TTC549 (cell line): ENCODE results near the gene BACE1-AS.
A peak's percentile ranks its signal among the peaks of the same experiment; 100 is the strongest.
"Not testable (repeated sequence)": the region's sequence is repeated elsewhere in the genome, so short reads cannot be mapped to it uniquely, and the experiment has no call there.

Experiments
- FAIRE-seq: peaks from 2 replicates; lab custom pipeline; 2012; peaks lifted over from hg19 to GRCh38; lab: Jason Lieb, UNC

The BACE1-AS gene

DNA sequence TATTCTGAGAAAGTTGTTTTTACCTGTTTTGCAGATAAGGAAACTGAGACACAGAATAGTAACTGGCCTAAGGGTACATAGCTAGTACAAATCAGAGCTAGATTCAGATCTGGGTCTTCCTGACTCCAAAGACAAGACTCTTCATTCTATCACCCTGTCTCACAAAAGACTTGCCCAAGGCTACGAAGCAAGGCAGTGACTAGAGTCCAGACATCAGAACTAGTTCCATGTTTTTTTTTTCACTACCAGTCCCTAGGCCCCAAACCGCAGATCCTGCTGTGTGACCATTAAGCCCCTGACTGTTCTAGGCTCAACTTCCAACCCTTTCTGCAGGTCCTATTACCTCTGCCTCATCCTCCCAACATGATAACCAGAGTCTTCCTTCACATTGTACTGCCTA is 1.5 kb downstream of the BACE1-AS start:
- no peak for FAIRE-seq

DNA sequence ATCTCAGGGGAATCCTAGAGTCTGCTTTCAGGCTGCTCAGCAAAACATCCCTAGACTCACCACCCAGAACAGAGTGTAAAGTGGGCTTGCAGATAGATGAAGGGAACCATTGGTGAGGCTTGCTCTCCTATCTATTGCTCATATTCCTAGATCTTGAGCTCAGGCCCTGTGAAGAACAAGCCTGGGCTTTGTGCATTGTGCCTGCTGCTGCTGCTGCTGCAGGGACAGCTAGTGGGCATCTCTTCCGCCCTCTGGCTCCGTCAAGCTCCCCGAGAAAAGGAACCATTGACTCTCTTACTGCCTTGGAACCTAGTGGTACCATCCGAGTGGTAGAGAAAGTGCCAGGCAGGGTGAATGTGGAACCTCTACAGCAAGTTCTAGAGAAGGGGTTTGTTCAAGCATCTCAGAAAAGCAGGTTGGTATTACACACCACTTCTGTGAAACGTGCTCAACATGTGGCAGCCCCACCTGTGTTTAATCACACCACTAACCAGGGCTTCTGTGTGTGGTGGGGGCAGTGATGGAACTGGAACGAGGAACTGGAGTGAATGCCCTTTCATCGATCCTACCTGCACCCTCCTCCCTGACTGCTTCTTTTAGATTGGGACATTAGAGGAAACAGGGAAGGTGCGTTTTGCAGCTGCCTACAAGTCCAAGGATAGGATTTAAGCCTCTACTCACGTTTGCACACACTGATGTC is 4.4 kb downstream of the BACE1-AS start:
- no peak for FAIRE-seq

DNA sequence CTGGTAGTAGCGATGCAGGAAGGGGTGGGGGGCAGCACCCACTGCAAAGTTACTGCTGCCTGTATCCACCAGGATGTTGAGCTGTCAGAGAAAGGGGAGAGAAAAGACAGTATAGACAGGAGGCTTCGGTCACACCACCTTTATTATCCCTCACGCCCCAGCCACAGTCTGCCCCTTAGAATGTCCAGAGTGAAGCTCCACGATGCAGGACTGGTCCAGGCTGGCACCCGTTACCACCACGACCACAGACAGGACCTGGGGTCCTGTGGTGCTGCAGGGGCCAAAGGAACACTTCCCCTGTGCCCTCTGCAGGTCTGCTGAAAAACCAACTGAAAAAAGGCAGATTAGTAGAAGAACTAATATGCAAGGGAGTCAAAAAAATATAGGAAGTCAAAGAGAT is 5.7 kb downstream of the BACE1-AS start:
- FAIRE-seq = no peak

DNA sequence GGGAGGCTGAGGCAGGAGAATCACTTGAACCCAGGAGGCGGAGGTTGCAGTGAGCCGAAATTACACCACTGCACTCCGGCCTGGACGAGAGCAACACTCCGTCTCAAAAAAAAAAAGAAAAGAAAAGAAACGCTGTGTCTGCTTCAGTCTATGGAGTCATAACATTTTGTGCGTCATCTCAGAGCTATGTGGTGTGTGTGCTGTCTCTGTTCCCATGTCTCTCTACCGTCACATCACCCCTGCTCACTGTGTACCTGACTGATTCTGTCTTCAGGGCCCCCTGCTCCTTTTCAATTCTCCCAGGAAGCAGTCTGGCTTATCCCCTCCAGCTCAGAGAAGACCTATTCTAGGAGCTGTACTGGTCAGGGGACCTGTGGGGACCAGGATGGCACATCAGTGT is 7.0 kb downstream of the BACE1-AS start:
- no peak for FAIRE-seq

DNA sequence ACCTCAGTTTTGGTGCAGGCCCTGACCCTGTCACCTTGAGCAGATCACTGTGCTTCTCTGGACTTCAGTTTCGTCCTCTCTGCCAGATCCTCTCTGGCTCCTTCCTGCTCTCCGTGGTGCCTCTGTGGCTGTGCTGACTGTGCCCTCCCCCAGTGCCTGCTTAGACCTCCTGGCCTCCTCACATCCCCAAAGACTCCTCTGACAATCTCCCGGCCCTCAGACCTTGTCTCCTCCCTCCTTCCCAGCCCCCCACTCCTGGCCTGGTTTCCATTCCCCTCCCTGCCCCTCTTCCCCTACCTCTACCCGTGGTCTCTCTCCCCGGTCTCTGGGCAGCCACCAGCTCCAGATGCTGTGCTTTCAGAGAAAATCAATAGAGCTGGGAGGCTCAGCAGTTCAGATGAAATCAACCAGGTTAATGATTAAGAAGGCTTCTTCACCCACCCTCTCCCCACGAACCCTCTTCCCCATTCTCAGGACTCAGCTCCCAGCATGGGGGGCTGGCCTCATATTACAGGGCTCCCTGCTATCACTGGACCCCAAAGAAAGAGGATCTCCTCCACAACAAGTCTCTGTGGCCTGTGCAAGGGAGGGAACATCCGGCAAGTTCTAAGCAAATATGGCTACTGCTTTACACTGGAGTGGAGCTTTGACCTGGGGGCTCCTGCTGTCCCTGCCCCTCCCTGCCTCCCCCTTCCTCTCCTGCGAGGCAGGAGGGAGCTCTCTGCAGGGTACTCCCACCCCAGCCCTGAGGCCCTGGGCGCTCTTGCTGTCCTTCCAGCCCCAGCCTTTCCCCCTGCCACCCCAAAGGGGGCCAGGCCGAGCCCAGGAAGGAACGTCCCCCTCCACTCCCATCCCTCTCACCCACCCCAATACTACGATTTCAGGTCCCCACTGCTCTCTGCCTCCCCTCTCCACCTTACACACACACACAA is 8.5 kb downstream of the BACE1-AS start:
- FAIRE-seq = no peak

DNA sequence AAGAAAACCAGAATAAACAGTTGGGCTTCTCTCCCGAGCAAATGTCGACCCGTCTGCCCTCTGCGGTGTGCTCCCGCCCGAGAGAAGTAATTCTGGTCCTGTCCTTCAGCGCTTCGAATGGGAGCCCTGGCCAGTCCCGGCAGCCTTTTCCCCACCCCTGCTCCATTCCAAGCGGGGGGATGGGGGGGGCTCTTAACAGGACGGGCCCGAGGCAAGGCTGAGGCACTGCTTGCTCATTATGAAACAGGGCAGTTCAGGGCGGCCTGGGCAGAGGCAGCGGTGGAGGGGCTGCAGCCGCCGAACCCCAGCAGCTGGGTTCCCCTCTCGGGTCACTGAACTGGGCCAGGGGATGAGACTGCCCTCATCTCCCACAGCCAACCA is 9.1 kb downstream of the BACE1-AS start:
- no peak for FAIRE-seq

DNA sequence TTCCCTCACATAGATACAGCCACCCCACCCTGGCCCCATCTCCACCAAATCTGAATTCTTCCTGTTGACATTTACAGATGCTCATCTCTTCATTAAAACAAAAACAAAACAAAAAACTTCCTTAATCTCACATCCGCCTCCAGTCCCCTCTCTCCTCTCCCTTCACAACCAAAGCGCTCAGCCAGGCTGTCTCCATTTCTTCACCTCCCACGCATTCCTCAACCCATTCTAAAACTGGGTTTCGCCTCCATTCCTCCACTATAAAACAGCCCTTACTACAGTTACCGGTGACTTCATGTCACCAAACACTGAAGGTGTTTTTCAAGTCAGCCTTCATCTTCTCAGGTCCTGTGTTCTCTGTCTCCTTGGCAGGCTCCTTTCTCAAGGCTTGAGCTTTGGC is 9.6 kb downstream of the BACE1-AS start:
- no peak for FAIRE-seq

DNA sequence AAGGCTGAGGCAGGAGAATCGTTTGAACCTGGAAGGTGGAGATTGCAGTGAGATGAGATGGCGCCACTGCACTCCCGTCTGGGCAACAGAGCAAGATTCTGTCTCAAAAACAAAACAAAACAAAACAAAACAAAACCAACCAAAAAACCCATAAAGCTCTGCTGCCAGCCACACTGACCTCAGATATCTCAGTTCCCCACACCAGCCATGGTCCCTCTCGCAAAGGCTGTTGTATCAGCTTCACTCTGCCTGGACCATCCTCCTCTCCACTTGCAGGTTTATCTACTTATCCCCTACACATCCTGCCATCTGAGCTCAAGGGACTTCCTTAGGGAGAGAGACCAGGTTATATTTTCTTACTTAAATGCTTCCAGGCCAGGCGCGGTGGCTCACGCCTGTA is 11.1 kb downstream of the BACE1-AS start:
- FAIRE-seq = no peak

DNA sequence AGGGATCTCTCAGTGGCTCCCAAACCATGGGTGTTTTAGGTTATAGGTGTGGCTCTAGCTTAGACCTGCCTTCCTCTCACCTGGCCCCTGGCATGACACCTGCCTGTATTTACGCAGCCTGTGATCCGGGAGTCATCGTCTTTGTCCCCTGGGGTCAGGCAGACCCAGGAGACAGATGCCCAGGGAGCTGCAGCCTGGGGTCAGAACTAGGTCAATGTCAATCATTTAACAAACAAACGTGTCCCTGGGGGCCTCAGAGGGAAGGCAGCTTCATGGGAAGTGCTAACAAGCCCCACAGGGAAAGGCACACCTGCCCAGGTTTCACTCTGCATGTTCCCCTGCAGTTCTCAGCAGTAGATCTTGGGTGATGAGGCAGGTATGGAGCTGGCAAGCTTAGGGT is 12.0 kb downstream of the BACE1-AS start:
- FAIRE-seq = no peak

DNA sequence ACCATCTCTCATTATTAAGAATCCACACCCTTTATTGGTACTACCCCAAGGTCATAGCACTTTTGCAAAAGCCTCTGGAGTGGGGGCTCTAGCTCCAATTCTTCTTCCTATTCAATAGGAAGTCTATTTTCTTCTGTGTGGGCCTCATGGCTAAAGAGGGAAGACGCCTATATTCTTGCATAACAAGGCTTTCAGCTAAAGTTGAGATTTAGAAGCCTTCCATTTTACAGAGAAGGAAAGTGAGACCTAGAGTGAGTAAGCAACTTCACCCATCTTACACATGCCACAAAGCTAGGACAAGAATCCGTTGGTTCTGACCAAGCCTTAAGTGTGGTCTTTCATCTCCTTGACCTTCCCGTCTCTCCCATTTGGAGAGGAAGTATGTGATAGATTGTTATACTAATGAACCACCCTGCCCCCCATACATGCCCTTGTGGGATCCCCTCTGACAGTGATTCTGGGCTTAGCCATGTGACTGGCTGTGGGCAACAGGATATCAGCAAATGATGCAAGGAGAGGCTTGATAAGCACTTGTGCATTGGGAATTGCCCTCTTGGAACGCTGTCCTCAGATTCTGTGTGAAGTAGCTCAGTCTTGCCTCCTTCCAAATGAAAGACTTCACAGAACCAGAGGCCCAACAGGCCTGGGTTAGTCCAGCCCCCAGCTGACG is 12.6 kb downstream of the BACE1-AS start:
- FAIRE-seq = no peak

DNA sequence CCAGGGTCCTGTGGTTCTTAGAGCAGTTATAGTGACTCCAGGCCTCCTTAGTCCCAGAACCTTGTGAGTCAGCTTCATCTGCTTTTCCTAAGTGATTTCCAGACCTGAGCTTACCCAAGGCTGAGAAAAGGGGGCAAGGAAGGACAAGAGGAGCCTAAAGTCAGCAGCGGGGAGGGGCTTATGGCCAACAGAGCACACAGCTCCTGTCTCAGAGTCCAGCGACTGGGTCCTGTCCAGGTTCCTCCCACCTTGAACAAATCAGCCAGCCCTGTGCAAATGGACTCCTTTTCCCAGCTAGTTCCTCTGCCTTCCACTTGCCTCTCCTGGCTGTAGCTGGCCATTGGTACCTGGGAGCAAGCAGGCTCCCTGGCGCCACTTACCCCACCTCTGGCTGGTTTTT is 14.0 kb downstream of the BACE1-AS start:
- FAIRE-seq = no peak

DNA sequence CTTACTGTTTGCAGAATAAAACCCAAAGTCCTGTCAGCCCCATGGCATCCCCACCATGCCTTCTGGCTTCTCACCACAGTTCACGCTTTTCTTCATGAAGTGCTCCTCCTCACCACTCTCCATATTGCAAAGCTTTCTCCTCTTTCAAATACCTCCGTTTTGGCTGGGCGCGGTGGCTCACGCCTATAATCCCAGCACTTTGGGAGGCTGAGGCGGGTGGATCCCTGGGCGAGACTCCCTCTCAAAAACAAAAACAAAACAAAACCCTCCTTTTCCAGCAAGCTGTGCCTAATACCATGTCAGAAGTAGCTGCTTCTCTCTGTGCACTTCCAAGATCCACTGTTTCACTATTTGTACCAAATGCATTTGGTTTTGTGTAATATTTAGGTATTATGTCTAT is 18.2 kb downstream of the BACE1-AS start:
- FAIRE-seq = no peak

DNA sequence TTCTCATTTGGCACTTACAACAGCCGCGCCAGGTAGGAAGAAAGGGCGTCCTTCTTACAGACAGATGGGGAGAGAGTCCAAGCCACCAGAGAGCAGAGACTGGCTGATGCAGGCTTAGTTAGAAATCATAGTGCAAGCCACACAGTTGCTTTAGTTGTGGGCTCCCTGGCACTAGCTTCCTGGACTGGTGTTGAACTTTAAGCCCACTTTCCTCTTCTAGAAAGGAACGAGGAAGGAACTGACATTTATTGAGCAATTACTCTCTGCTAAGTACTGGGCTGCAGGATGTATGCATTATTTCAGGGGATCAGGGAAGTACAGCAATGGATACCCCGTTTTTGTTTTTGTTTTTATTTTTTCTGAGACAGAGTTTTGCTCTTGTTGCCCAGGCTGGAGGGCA is 21.9 kb downstream of the BACE1-AS start:
- FAIRE-seq = no peak

DNA sequence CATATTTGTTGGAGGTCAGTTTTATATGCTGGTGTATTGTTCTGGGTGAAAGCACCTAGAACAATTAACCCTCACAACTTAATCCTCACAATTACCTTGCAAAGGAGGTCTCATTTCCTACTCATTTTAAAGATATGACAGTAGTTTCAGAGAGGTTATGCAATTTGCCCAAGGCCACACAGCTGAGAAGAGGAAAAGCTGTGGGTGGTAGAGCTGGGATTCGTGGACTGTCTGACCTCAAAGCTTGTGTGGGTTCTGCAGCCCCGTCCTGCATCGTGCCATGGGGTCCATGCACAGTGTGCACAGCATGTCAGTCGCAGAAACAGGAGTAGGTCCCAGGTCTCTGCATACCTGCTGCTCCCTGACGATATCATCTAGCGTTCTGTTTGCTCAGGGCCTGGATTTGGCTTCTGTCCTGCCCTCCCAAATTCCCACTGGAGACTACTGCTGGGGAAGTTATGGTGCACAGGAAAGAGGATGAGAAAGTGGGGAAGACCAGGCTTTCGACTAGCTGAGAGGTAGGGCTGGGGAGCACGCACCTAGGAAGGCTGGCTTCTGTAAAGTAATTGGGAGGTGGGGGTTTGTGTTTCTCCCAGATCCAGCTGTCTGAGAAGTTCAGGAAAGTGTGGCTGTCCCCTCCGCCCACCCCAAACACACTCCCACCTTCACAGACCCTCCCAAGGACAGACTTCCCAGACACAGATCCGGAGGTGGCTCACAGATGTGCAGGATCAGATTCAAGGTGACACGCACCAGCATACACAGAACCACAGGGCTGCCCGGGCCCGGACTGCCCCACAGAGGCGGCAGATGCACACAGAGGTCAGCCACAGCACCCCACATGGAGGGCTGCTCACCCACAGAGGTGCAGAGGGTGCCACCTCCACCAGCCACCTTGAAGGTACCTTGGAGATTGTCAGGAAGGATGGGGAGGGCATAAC is 23.0 kb downstream of the BACE1-AS start:
- FAIRE-seq = no peak

DNA sequence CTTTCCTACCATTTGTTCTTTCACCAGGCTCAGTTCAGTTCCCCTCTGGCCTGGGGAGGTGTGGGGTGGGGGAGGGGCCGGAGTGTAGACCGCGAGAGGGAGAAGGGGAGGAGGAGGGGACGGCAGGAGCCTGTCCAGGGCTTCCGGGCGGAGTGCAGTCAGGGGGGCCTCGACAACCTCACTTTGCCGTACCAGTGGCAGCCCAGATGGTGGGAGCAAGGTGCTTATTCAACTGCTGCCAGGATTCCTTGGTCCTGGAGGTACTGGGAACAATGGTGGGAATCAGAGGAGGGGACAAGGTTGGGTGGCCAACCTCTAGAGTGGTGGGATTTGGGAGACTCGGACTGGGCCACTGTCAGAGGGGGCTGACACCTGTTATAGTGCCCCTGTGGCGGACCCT is 23.7 kb downstream of the BACE1-AS start:
- FAIRE-seq = no peak

DNA sequence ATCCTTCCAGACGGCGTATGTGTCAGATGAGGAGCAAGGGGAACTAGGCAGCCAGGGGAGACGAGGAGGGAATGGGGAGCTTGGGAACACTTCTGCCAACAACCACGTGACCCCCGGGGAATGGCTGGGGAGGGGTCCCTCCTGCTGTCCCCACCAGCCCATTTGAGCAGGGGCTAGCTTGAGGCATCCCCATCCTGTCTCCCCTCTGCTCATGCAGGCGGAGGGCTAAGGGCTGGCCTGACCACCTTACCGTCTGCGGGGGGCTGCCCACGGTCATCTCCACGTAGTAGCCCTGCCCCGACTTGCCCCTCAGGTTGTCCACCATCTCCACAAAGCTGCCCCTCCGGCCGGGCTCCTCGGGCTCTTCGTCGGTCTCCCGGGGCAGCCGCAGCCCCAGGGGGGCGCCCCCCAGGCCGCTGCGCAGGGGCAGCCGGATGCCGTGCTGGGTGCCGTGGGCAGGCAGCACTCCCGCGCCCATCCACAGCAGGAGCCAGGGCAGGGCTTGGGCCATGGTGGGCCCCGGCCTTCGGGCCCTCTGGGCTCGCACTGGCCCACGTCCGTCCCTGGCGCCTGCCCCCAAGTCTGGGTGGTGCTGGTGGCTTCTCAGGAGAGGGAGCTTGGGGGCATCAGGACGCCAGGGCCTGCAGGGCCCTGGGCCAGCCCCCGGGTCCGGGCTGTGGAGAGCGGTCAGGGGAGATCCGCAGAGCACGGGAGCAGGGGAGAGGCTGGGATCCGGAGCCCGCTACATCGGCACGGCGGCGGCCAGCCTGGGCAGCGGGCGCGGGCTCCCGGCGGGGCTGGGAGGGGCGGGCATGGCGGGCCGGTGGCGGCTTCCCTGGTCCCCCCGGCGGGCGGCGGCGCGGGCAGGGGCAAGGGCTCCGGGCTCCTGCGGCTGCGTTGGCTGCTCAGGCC is 24.4 kb downstream of the BACE1-AS start:
- FAIRE-seq = no peak

DNA sequence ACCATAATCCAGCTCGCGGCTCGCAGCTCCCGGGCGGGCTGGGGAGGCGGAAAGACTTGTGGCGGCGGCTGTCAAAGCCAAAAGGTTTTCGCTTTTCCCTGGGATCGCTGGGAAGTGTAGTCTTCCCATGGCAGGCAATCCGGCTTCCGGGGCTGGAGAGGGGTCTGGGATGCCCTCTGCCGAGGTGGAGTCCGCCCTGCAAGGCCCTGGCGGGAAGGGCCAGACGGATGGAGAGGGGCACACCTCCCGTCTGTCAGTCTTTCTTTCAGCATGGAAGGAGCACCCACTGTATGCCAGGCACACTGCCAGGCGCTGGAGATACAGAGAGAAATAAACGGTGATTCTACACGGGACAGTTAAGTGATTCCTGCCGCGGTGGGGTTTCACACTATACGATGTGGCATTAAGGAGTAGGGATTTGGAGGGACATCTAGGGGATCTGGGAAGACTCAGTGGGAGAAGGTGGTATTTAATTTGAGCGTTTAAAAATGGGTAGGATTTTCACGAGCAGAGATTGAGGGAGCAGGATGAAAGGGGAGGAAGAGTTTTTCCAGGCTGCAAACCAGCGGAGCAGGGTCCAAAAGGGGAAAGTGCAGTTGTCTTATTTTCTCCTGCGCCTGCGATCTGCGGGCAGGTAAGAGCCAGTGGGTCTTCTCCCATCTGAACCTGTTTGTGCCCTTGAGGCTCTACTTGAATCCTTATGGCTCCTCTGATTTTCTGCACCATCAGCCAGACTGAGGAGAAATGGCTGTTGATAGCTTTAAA is 25.2 kb downstream of the BACE1-AS start, which contains the start of gene BACE1:
BACE1 (minus strand) TSS at position 60 of the 765 bp plus-strand sequence. CDS start 461 bp downstream, outside the sequence.
- FAIRE-seq = peak; percentile 73

DNA sequence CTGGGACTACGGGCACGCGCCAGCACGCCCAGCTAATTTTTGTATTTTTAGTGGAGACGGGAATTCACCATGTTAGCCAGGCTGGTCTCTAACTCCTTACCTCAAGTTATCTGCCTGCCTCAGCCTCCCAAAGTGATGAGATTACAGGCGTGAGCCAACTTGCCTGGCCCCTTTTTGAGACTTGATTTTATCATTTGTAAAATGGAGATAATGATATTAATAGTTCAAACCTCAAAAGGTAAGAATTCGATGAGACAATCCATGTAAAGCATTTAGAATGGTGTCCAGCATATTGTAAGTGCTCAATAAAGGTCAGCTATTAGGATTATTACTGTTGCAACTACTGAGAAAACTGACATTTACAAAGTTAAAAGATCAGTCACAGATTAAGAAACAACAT is 27.6 kb downstream of the BACE1-AS start:
- no peak for FAIRE-seq

DNA sequence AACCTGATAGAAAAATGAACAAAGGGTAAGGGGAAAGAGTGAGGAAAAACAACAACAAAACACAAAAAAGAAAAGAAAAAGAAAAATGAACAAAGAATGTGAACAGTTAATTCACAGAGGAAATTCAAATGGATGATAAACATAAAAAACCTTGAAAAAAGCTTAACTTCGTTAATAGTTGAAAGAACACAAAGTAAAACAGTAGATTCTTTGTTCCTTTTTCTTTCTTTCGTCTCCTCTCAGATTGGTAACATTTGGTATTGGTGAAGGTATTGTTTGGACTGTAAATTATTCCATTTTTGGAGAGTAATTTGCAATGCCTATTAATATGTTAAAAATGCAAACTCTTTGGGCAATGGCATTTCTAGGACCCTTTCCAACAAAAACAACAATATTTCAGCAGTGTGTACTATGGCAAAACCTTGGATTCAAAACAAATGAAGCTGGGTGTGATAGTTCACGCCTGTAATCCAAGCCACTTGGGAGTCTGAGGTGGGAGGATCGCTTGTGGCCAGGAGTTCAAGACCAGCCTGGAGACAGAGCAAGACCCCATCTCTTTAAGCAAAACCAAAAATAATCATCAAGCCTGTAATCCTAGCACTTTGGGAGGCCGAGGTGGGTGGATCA is 28.2 kb downstream of the BACE1-AS start:
- no peak for FAIRE-seq

DNA sequence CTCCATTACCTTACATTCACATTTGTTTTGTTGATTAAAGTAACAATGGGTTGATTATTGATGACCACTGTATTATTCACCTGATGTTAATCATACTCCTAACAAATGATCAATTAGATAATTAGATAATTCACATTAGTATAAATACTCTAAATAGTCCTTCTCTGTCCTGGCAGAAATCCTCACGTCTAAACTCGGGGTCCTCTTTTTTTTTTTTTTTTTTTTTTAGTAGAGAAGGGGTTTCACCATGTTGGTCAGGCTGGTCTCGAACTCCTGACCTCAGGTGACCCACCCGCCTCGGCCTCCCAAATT is 36.1 kb downstream of the BACE1-AS start:
- not testable (repeated sequence) for FAIRE-seq
